Choroid plexus epithelial cell (primary cell): ENCODE measurements around the gene UPK1A.
A peak's percentile ranks its signal among the peaks of the same experiment; 100 is the strongest.

ENCODE experiments used
- DNase-seq: peaks from one replicate; pipeline ENCODE4 v3.0.0-alpha.2; 2010; ENCODE audit warnings: low read depth
- H3K4me3 ChIP-seq: 2 replicates; pipeline ENCODE4 v1.5.1; 2011; ENCODE audit warnings: low read depth, mild to moderate bottlenecking, control low read depth, low read length, moderate library complexity
- CTCF ChIP-seq: conservative IDR thresholded peaks from 2 replicates; pipeline ENCODE4 v1.5.1; 2011; ENCODE audit warnings: low read depth, mild to moderate bottlenecking, control low read depth, inconsistent platforms, low read length, moderate library complexity

UPK1A gene

GRCh38 chr19:35703343-35703742, 37.0 kb downstream of the UPK1A start:
- TF ChIP-seq CTCF = no peak
- no peak overlapping the region for H3K4me3 ChIP-seq
- no peak for DNase-seq

DNA sequence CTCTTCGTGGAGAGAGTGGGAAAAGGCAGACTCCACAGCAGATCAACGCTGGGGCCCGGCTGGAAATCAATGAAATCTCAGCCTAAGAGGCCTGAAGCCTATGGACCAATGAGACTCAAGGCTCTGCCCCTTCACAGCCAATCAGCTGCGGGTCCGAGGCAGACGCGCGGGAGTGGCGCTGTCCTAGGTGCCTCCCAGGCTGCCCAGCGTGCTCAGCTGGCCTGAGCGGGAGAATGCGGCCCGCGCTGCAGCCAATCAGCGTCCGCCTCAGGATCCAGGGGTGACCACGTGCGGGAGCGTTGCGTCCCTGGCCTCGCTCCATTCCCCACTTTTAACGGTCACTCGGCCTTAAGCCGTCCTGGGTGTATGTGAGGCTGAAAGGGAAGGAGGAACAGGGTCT, 37.9 kb downstream of the UPK1A start, which contains the start of gene ZBTB32:
Gene ZBTB32, plus strand, starts transcription at position 341 of the 400 bp plus-strand sequence. CDS start 10,069 bp downstream, outside the sequence.
- TF ChIP-seq CTCF = no peak
- no peak within 1 kb of the TSS for H3K4me3 ChIP-seq
- peak; percentile 67 for DNase-seq

DNA sequence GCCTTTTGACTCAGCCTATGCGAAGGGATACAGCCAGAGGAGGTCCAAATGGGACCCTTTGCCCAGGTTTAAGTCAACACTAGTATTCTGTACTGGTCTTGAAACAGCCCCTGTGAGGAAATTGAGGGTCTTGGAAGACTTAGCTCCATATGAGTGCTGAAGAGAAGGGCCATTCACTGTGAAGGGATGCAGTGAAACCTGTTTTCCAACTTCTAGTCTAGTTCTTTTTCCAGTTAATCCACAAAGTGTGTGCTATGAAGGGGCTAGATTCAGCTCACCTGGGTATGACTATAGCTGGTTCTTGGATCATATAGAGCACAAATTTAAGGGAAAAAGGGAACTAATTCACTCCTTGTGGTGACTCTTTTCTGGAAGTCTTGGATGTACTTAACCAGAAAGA, 42.1 kb downstream of the UPK1A start:
- DNase-seq = no peak
- no peak for TF ChIP-seq CTCF
- no peak overlapping the region for H3K4me3 ChIP-seq

- no peak for DNase-seq
- no peak for TF ChIP-seq CTCF
- H3K4me3 ChIP-seq = no peak overlapping the region
Observed at GRCh38 chr19:35710784-35711723, 44.7 kb downstream of the UPK1A start.

- TF ChIP-seq CTCF = no peak
- no peak overlapping the region for H3K4me3 ChIP-seq
- no peak for DNase-seq
Observed at GRCh38 chr19:35712567-35713505, 46.5 kb downstream of the UPK1A start.

GRCh38 chr19:35713506-35713850, 47.2 kb downstream of the UPK1A start:
- TF ChIP-seq CTCF = no peak
- no peak overlapping the region for H3K4me3 ChIP-seq
- no peak for DNase-seq
